K562 (cell line): ENCODE results near the gene SON. TPM values are rescaled to one million over a fixed set of nuclear protein-coding genes. Genes with fewer than 3 reads are reported as not detected.

ENCODE experiments used
- ATF2 ChIP-seq: sonication (generic); formaldehyde crosslinking; IDR thresholded peaks from 2 replicates; pipeline ENCODE4 v1.8.1; 2022; ENCODE audit warnings: missing genetic modification reagents
- CBFA2T3 ChIP-seq: fragments of 450-650 bp; IDR thresholded peaks from 2 replicates; pipeline ENCODE4 v1.6.1; 2017
- CC2D1A ChIP-seq: fragments of 450-650 bp; IDR thresholded peaks from 2 replicates; pipeline ENCODE4 v1.6.1; 2017; ENCODE audit warnings: mild to moderate bottlenecking
- COPS2 ChIP-seq: fragments of 450-650 bp; conservative IDR thresholded peaks from 2 replicates; pipeline ENCODE4 v1.6.1; 2016; ENCODE audit warnings: mild to moderate bottlenecking, moderate library complexity
- HDAC3 ChIP-seq: fragments of 450-650 bp; IDR thresholded peaks from 2 replicates; pipeline ENCODE4 v1.6.1; 2018; ENCODE audit warnings: borderline replicate concordance, mild to moderate bottlenecking, moderate library complexity; ENCODE audit not compliant: partially characterized antibody
- LARP7 ChIP-seq: fragments of 450-650 bp; IDR thresholded peaks from 2 replicates; pipeline ENCODE4 v1.6.1; 2016
- NR1H2 ChIP-seq: sonication (generic); formaldehyde crosslinking; IDR thresholded peaks from 2 replicates; pipeline ENCODE4 v1.4.0; 2020; ENCODE audit warnings: mild to moderate bottlenecking, missing genetic modification reagents
- POLR3G ChIP-seq: IDR thresholded peaks from 2 replicates; pipeline ENCODE4 v1.6.1; 2011; ENCODE audit not compliant: insufficient read length, insufficient replicate concordance; ENCODE audit errors: extremely low read depth
- PTTG1 ChIP-seq: fragments of 450-650 bp; IDR thresholded peaks from 2 replicates; pipeline ENCODE4 v1.6.1; 2016; ENCODE audit warnings: low read depth, mild to moderate bottlenecking, missing genetic modification characterization, missing compliant biosample characterization
- ZC3H4 ChIP-seq: sonication (generic); formaldehyde crosslinking; IDR thresholded peaks from 2 replicates; pipeline ENCODE4 v1.9.0; 2021; ENCODE audit warnings: missing genetic modification reagents, borderline replicate concordance
- ZFP30 ChIP-seq: fragments of 250-450 bp; sonication (Bioruptor Pico); IDR thresholded peaks from 2 replicates; pipeline ENCODE4 v1.8.0; 2022; ENCODE audit warnings: moderate library complexity, mild to moderate bottlenecking, inconsistent platforms, borderline replicate concordance
- ZKSCAN8 ChIP-seq: fragments of 200-800 bp; sonication (Bioruptor generic); IDR thresholded peaks from 2 replicates; pipeline ENCODE4 v1.6.1; 2016; ENCODE audit warnings: missing genetic modification characterization, missing compliant biosample characterization
- ZNF445 ChIP-seq: fragments of 250-450 bp; sonication (Bioruptor Pico); IDR thresholded peaks from 2 replicates; pipeline ENCODE4 v1.4.0; 2020; ENCODE audit warnings: low read depth, mild to moderate bottlenecking, moderate library complexity
- ZSCAN32 ChIP-seq: fragments of 450-650 bp; formaldehyde crosslinking; IDR thresholded peaks from 2 replicates; pipeline ENCODE4 v1.4.0; 2020; ENCODE audit warnings: mild to moderate bottlenecking, moderate library complexity
- ZZZ3 ChIP-seq: fragments of 450-650 bp; IDR thresholded peaks from 2 replicates; pipeline ENCODE4 v1.6.1; 2016; ENCODE audit warnings: antibody characterized with exemption, mild to moderate bottlenecking, moderate library complexity
- polyA plus RNA-seq, 8 experiments: library from polyadenylated mRNA; depleted of rRNA in 4 of 8; stranded (reverse) in 5 of 8; unstranded in 3 of 8; fragments of >200 nt; fragmentation: Nextera tagmentation in 2 of 8; fragmentation: Illumina TruSeq in 1 of 8; extraction: Ambion mirVana in 2 of 8; extraction: Trizol in 1 of 8; gene quantifications; 2 replicates each; pipeline versions ENCODE4 v1.2.1 to v1.2.3, GENCODE V29; 2011 to 2014; ENCODE audit warnings: inconsistent platforms in 1 of 8, missing spikeins in 1 of 8
- total RNA-seq, 7 experiments: library from RNA; depleted of rRNA in 6 of 7; stranded (reverse); fragments of >200 nt in 6 of 7; fragmentation: Illumina TruSeq in 2 of 7; extraction: Trizol in 2 of 7; gene quantifications; 2 replicates each; pipeline versions ENCODE4 v1.2.1 to v1.2.3, GENCODE V29; 2011 to 2021; ENCODE audit warnings: low replicate concordance in 1 of 7
- TF ChIP-seq, protein P1 (sequence below): fragments of 450-650 bp; formaldehyde crosslinking; IDR thresholded peaks from 2 replicates; pipeline ENCODE4 v1.4.0; 2020; ENCODE audit warnings: mild to moderate bottlenecking, mixed read lengths
- TF ChIP-seq, protein P2 (sequence below): sonication (generic); formaldehyde crosslinking; IDR thresholded peaks from 2 replicates; pipeline ENCODE4 v1.9.0; 2022; ENCODE audit warnings: mild to moderate bottlenecking, missing genetic modification reagents

SON gene
- total and polyA plus RNA-seq, 9 of the 15 experiments (the other 6 are each of a cell fraction or from before 2014, with no cell fraction given): 105 to 742 (median 187) TPM

DNA sequence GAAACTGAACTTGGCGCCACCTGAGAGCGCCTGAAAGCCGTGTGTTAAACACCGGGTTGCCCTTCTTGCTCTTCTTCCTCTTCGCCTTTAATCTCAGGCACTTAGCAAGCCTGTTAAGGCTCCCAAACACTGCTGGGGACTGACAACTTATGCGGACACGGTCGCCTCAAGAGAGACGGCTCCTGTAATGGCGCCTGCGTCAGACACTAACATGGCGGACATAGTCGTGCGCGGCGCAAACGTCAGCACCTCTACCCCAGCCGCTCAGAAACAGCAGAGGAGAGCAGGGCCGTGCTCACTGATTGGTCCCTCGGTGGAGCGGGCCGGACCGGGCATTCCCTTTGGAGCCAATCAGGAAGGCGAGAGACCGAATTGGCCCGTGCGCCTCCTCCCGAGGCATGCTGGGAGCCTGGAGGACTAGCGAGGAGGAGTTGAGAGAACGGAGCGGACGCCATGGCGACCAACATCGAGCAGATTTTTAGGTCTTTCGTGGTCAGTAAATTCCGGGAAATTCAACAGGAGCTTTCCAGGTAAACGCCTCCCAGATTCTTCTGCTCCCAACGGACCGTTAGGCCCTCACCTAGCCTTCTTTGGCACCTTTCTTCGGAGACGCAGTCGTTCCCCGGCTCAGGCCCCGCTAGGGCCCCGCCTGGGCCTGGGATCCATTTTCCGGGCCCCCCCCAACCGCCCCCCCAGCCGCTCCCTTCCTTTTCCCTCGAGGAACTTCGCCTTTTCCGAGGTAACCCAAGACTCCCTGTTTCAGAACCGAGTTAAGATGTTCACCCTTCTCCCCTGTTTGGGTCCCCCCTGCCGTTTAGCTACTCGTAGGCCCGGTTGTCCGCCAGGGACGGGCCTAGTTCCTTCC is at the start of gene SON (continued):
- TF ChIP-seq ZZZ3 (no peak; the same call in 1 of the 2 replicates), NR1H2 (CRISPR knock-in tag) (peak; percentile 61; the same call in 1 of the 2 replicates), HDAC3 (no peak), POLR3G (no peak), ZC3H4 (CRISPR knock-in tag) (peak; percentile 98), ATF2 (no peak), CC2D1A (peak; percentile 96), ZNF445 (CRISPR knock-in tag) (no peak), LARP7 (peak; percentile 75; the same call in 1 of the 2 replicates), ZSCAN32 (0 out of 2 replicates have a peak, but pooled peaks have one; percentile 43), PTTG1 (tag) (no peak), COPS2 (no peak), CBFA2T3 (no peak), ZKSCAN8 (CRISPR knock-in tag) (no peak), ZFP30 (no peak)
- TF ChIP-seq, protein P1, sequence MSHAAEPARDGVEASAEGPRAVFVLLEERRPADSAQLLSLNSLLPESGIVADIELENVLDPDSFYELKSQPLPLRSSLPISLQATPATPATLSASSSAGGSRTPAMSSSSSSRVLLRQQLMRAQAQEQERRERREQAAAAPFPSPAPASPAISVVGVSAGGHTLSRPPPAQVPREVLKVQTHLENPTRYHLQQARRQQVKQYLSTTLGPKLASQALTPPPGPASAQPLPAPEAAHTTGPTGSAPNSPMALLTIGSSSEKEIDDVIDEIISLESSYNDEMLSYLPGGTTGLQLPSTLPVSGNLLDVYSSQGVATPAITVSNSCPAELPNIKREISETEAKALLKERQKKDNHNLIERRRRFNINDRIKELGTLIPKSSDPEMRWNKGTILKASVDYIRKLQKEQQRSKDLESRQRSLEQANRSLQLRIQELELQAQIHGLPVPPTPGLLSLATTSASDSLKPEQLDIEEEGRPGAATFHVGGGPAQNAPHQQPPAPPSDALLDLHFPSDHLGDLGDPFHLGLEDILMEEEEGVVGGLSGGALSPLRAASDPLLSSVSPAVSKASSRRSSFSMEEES (CRISPR knock-in tag): no peak
- TF ChIP-seq, protein P2, sequence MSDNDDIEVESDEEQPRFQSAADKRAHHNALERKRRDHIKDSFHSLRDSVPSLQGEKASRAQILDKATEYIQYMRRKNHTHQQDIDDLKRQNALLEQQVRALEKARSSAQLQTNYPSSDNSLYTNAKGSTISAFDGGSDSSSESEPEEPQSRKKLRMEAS (CRISPR knock-in tag): peak; percentile 44
